K562 (cell line): ENCODE measurements around the gene KRAS. TPM values are rescaled to one million over a fixed set of nuclear protein-coding genes. Genes with fewer than 3 reads are reported as not detected.

Experiments used
- C11orf30 ChIP-seq: fragments of 450-650 bp; IDR thresholded peaks from 2 replicates; pipeline ENCODE4 v1.6.1; 2016; ENCODE audit warnings: low read depth, mild to moderate bottlenecking
- CHD2 ChIP-seq: IDR thresholded peaks from 2 replicates; pipeline ENCODE4 v1.6.1; 2011; ENCODE audit warnings: low read depth, low read length
- CREB1 ChIP-seq, 2 experiments: sonication (generic) in 1 of 2; formaldehyde crosslinking in 1 of 2; IDR thresholded peaks; 2 replicates each; pipeline versions ENCODE4 v1.6.1 to v1.8.0; 2012 to 2022; ENCODE audit warnings: inconsistent platforms in 1 of 2, mild to moderate bottlenecking in 1 of 2, missing genetic modification reagents in 1 of 2, moderate library complexity in 1 of 2
- GTF2B ChIP-seq: IDR thresholded peaks from 2 replicates; pipeline ENCODE4 v1.6.1; 2011; ENCODE audit not compliant: insufficient read length; ENCODE audit errors: extremely low read depth
- JUNB ChIP-seq: fragments of 450-650 bp; formaldehyde crosslinking; conservative IDR thresholded peaks from 2 replicates; pipeline ENCODE4 v1.4.0; 2020; ENCODE audit warnings: mild to moderate bottlenecking
- KAT2B ChIP-seq: IDR thresholded peaks from one replicate; pipeline ENCODE4 v1.6.1; 2012; ENCODE audit warnings: low read depth, mild to moderate bottlenecking, control low read depth, inconsistent platforms, low read length, moderate library complexity
- L3MBTL2 ChIP-seq: fragments of 450-650 bp; IDR thresholded peaks from 2 replicates; pipeline ENCODE4 v1.6.1; 2016; ENCODE audit warnings: mild to moderate bottlenecking, moderate library complexity
- MLLT1 ChIP-seq, 2 experiments: fragments of 450-650 bp; IDR thresholded peaks; 2 replicates each; pipeline ENCODE4 v1.6.1; 2016
- PCBP2 ChIP-seq: fragments of 200-400 bp; formaldehyde crosslinking; IDR thresholded peaks from 2 replicates; pipeline ENCODE4 v1.6.1; 2018; ENCODE audit warnings: low read length, low read depth, mild to moderate bottlenecking, moderate library complexity; ENCODE audit not compliant: poor library complexity, severe bottlenecking
- POLR2A ChIP-seq: fragments of 450-650 bp; conservative IDR thresholded peaks from 2 replicates; pipeline ENCODE4 v1.6.1; 2016
- PYGO2 ChIP-seq: fragments of 450-650 bp; IDR thresholded peaks from 2 replicates; pipeline ENCODE4 v1.6.1; 2016; ENCODE audit warnings: mild to moderate bottlenecking, missing genetic modification characterization, moderate library complexity, missing compliant biosample characterization
- RBBP5 ChIP-seq: fragments of 200-600 bp; sonication (generic); IDR thresholded peaks from 2 replicates; pipeline ENCODE4 v1.6.1; 2012; ENCODE audit warnings: borderline replicate concordance, mild to moderate bottlenecking, low read length, control low read depth, inconsistent platforms; ENCODE audit not compliant: insufficient read depth, poor library complexity, severe bottlenecking
- SETDB1 ChIP-seq: IDR thresholded peaks from one replicate; pipeline ENCODE4 v1.6.1; 2012; ENCODE audit warnings: low read length, control low read depth, inconsistent platforms
- SREBF1 ChIP-seq: fragments of 150-350 bp; IDR thresholded peaks from 2 replicates; pipeline ENCODE4 v1.6.1; 2014; ENCODE audit warnings: antibody characterized with exemption, low read depth, low read length, borderline replicate concordance
- U2AF2 ChIP-seq: fragments of 200-400 bp; formaldehyde crosslinking; optimal IDR thresholded peaks from 2 replicates; pipeline ENCODE3; 2017; ENCODE audit warnings: low read depth, mild to moderate bottlenecking, low read length
- ZBTB1 ChIP-seq: sonication (generic); formaldehyde crosslinking; IDR thresholded peaks from 2 replicates; pipeline ENCODE4 v1.8.1; 2023; ENCODE audit warnings: missing genetic modification reagents, low read depth, mild to moderate bottlenecking, borderline replicate concordance
- ZBTB26 ChIP-seq: fragments of 450-650 bp; formaldehyde crosslinking; IDR thresholded peaks from 2 replicates; pipeline ENCODE4 v1.4.0; 2022; ENCODE audit warnings: missing genetic modification characterization
- ZBTB5 ChIP-seq: fragments of 450-650 bp; IDR thresholded peaks from 2 replicates; pipeline ENCODE4 v1.6.1; 2017; ENCODE audit warnings: antibody characterized with exemption
- ZNF644 ChIP-seq: fragments of 200-800 bp; sonication (Bioruptor generic); IDR thresholded peaks from 2 replicates; pipeline ENCODE4 v1.6.1; 2016; ENCODE audit warnings: low read depth, missing genetic modification characterization, missing compliant biosample characterization
- polyA plus RNA-seq, 8 experiments: library from polyadenylated mRNA; depleted of rRNA in 4 of 8; stranded (reverse) in 5 of 8; unstranded in 3 of 8; fragments of >200 nt; fragmentation: Nextera tagmentation in 2 of 8; fragmentation: Illumina TruSeq in 1 of 8; extraction: Ambion mirVana in 2 of 8; extraction: Trizol in 1 of 8; gene quantifications; 2 replicates each; pipeline versions ENCODE4 v1.2.1 to v1.2.3, GENCODE V29; 2011 to 2014; ENCODE audit warnings: inconsistent platforms in 1 of 8, missing spikeins in 1 of 8
- total RNA-seq, 7 experiments: library from RNA; depleted of rRNA in 6 of 7; stranded (reverse); fragments of >200 nt in 6 of 7; fragmentation: Illumina TruSeq in 2 of 7; extraction: Trizol in 2 of 7; gene quantifications; 2 replicates each; pipeline versions ENCODE4 v1.2.1 to v1.2.3, GENCODE V29; 2011 to 2021; ENCODE audit warnings: low replicate concordance in 1 of 7

The KRAS gene
- total and polyA plus RNA-seq, 9 of the 15 experiments (the other 6 are each of a cell fraction or from before 2014, with no cell fraction given), result 7.2 to 21.2 (median 12.7) TPM

GRCh38 chr12:25250744-25251730 lies at the start of gene KRAS (continued):
- no peak for TF ChIP-seq U2AF2
- peak; percentile 60 for TF ChIP-seq POLR2A
- no peak for TF ChIP-seq CHD2
- TF ChIP-seq RBBP5, result no peak
- peak in 1 of 2 experiments; percentile 100; a peak in 2 of 4 replicates for TF ChIP-seq MLLT1 (IDR thresholded peaks at IDR 0.05)
- no peak for TF ChIP-seq PYGO2 (tag)
- TF ChIP-seq ZNF644 (tag), result no peak
- TF ChIP-seq CREB1 (IDR thresholded peaks at IDR 0.05), result peak; percentile 66
- TF ChIP-seq CREB1 (CRISPR knock-in tag; IDR thresholded peaks at IDR 0.05), result peak; percentile 74
- TF ChIP-seq L3MBTL2, result peak; percentile 85
- no peak for TF ChIP-seq C11orf30
- TF ChIP-seq KAT2B, result no peak
- no peak for TF ChIP-seq PCBP2
- TF ChIP-seq JUNB (CRISPR knock-in tag), result no peak
- no peak for TF ChIP-seq ZBTB26 (CRISPR knock-in tag)
- TF ChIP-seq ZBTB5, result no peak
- TF ChIP-seq GTF2B, result no peak
- TF ChIP-seq SREBF1, result no peak
- peak; percentile 93; the same call in 1 of the 2 replicates for TF ChIP-seq ZBTB1 (CRISPR knock-in tag)
- no peak for TF ChIP-seq SETDB1
